Suppressor macrophage (primary cell): ENCODE measurements around the gene ASGR1.
"Not testable (repeated sequence)": the region's sequence is repeated elsewhere in the genome, so short reads cannot be mapped to it uniquely, and the experiment has no call there.

Experiments used
- DNase-seq, 4 experiments: peaks; one replicate each; pipeline ENCODE4 v3.0.0-alpha.2; 2020 to 2022

ASGR1 gene

GRCh38 chr17:7190276-7190917 is 11.2 kb upstream of the ASGR1 start:
- DNase-seq, result no peak

- DNase-seq, result peak in 3 of 4 experiments; percentile 28 to 50 (median 31)
These were observed 7.1 kb upstream of the ASGR1 start for GRCh38 chr17:7186241-7186640.

DNA sequence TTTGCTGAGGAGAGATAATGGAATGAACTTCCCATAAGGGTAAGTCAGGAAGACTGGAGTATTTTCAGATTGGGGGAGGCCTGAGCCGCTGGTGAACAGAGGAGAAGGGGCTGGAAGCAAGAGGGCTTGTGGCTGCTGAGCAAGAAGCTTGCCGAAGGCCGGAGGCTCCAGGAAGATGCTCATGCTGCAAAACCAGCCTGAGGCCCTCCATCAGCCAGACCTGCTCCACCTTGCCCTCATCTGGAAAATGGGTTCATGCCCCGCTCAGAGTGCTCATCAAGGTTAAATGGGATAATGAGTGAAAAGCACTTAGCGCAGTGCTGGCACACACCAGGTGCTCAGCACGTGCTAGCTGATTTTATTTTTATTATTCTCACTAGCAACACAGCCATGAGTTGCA is 5.5 kb upstream of the ASGR1 start:
- DNase-seq, result no peak

- peak; percentile 72 to 88 (median 84) for DNase-seq
These were observed 4.9 kb upstream of the ASGR1 start for GRCh38 chr17:7184091-7184488.

GRCh38 chr17:7183433-7184090 is 4.4 kb upstream of the ASGR1 start:
- DNase-seq, result peak in 2 of 4 experiments; percentile 23 to 36

GRCh38 chr17:7182101-7182500 is 2.9 kb upstream of the ASGR1 start:
- not testable (repeated sequence) for DNase-seq

DNA sequence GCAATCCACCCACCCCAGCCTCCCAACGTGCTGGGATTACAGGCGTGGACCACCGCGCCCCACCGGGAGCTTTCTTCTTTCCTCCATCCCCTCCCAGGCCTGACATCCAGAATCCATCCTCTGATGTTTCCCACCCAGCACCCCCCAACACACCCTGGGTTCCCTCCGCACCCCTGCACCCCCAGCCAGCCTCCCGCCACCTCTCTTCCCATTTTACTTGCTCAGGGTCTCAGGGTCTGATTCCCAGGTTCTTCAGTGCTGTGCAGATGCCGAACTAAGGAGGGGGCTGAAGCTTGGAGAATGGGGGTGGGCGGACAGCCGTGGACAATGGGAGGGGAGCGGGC is 225 bp downstream of the ASGR1 start:
- no peak for DNase-seq

- DNase-seq, result peak; percentile 29 to 58 (median 42)
These were observed 1.2 kb downstream of the ASGR1 start for GRCh38 chr17:7177954-7178477.

- peak; percentile 78 to 87 (median 82) for DNase-seq
These were observed 1.8 kb downstream of the ASGR1 start for GRCh38 chr17:7177191-7177953.

GRCh38 chr17:7176841-7177190 is 2.4 kb downstream of the ASGR1 start:
- DNase-seq, result no peak

GRCh38 chr17:7176107-7176840 is 2.9 kb downstream of the ASGR1 start:
- no peak for DNase-seq

DNA sequence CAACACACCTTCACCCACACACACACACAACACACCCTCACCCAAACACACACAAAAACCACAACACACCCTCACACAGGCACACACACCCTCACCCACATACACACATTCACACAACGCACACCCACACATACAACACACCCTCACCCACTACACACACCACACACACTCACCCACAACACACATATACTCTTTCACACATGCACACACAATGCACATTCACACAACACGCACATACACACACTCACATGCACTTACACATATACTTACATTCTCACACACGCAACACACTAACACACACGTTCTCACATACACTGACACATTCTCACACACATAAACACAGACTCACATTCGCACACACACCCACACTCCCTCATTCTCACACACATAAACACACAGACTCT is 3.8 kb downstream of the ASGR1 start:
- no peak for DNase-seq

GRCh38 chr17:7174603-7175326 is 4.4 kb downstream of the ASGR1 start:
- DNase-seq, result no peak

- peak; percentile 67 to 92 (median 86) for DNase-seq
These were observed 5.2 kb downstream of the ASGR1 start for GRCh38 chr17:7173687-7174602.

DNA sequence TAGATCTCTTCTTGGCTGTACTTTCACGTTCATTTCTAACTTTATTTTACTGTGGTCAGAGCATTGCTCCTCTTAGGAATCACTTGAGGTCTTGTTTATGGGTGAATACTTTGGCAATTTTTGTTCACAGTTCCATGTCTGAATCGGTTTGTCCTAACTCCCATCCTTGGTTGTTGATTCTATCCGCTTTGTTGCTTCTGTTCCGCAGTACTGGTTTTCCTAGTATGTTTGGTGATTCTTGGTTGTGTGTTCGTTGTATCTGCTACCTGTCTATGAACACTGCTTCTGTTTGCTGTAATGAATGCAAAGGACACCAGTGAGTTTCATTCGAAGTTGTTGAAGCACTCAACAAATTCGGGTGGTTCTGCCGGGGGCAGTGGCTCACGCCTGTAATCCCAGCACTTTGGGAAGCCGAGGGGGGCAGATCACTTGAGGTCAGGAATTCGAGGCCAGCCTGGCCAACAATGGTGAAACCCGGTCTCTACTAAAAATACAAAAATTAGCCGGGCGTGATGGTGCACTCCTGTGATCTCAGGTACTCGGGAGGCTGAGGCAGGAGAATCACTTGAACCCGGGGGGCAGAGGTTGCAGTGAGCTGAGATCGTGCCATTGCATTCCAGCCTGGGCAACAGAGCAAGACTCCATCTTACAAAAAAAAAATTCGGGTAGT is 6.5 kb downstream of the ASGR1 start:
- DNase-seq, result not testable (repeated sequence)

DNA sequence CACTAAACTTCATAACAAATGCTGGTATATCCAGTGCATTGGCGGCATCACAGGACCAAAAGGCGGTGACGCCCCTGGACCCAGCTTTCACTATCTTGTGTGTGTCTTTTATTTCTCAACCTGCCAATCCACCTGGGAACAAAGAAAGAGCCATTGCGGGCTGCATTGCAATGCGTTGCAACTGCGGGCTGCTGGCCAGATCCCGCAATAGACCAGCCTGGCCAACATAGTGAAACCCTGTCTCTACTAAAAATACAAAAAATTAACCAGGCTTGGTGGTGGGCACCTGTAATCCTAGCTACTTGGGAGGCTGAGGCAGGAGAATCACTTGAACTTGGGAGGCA is 9.6 kb downstream of the ASGR1 start:
- DNase-seq, result not testable (repeated sequence)

- peak in 3 of 4 experiments; percentile 18 to 36 (median 29) for DNase-seq
These were observed 10.2 kb downstream of the ASGR1 start for GRCh38 chr17:7168841-7169564.

- DNase-seq, result peak; percentile 80 to 95 (median 90)
These were observed 11.3 kb downstream of the ASGR1 start for GRCh38 chr17:7167832-7168231.

GRCh38 chr17:7166873-7167272 is 12.3 kb downstream of the ASGR1 start:
- no peak for DNase-seq

- not testable (repeated sequence) for DNase-seq
These were observed 19.6 kb downstream of the ASGR1 start for GRCh38 chr17:7159571-7159970.
